T-helper 1 cell treated with Interleukin-12 subunit alpha and Interleukin-12 subunit beta and Interleukin-4 antibody, amounts not matched to agents 30 μg/mL and 1 μg/mL, for 36 hours (primary cell): ENCODE data around the gene PASD1.
"Not testable (repeated sequence)": the region's sequence is repeated elsewhere in the genome, so short reads cannot be mapped to it uniquely, and the experiment has no call there.

Source experiments
- H3K27ac Mint-ChIP-seq: one replicate; pipeline ENCODE4 v1.8.0; 2021; ENCODE audit warnings: mild to moderate bottlenecking, mixed read lengths
- H3K27me3 Mint-ChIP-seq: one replicate; pipeline ENCODE4 v1.8.0; 2021; ENCODE audit warnings: low read depth, mixed read lengths
- H3K36me3 Mint-ChIP-seq: one replicate; pipeline ENCODE4 v1.8.0; 2021; ENCODE audit warnings: low read depth, mixed read lengths
- H3K4me1 Mint-ChIP-seq: one replicate; pipeline ENCODE4 v1.8.0; 2021; ENCODE audit warnings: low read depth, mixed read lengths
- H3K4me3 Mint-ChIP-seq: one replicate; pipeline ENCODE4 v1.8.0; 2021; ENCODE audit warnings: mild to moderate bottlenecking, moderate library complexity, mixed read lengths
- H3K9me3 Mint-ChIP-seq: one replicate; pipeline ENCODE4 v1.8.0; 2021; ENCODE audit warnings: mixed read lengths

PASD1 gene

DNA sequence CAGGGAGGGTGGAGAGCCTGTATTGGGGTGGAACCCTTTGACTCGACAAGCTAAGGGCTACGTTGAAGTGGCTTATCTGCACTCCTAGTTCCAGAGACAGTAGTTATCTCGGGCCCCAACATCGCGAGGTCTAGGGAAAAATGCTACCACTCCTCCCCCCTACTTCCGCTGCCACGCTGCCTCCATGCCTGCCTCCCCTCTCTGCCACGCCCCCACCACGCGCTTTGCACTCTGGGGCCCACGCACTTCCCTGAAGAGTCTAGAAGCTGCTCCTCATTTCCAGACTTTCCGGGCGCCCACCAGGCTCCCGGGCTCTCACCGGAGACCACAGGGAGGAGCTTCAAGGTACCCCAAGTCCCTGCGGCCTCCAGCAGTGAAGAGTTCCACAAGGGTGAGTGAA is at the start of gene PASD1:
Gene PASD1, plus strand, starts transcription at position 227 of the 400 bp plus-strand sequence. CDS start 37,879 bp downstream, outside the sequence.
- Mint-ChIP-seq H3K36me3 (no peaks in the 10 kb centered on the region), H3K4me3 (no peak within 1 kb of the TSS), H3K27me3 (no peaks in the 10 kb centered on the region), H3K4me1 (no peaks in the 10 kb centered on the region), H3K27ac (no peak within 1 kb of the TSS), H3K9me3 (no peaks in the 10 kb centered on the region)

DNA sequence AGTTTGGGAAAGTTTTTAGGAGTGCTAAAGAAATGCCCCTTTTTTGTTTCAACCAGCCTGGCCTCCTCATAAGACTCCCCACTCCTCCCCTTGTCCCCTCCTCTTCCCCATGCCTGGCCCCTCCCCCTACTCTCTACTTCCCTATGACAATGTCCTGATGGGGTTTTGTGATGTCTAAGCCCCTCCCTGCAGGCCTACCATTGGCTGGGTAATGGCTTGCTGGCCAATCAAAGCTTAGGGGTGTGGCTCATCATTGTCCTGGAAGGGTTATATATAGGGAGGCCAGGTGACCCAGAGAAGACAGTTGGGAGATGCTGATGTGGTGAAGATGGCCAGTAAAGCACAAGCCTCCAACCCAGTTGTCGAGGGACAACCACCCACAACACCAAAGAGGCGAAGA is 48.2 kb upstream of the PASD1 start:
- H3K27me3 Mint-ChIP-seq = no peaks in the 10 kb centered on the region
- no peaks in the 10 kb centered on the region for H3K36me3 Mint-ChIP-seq
- peaks cover 2% of the 10 kb centered on the region for H3K4me1 Mint-ChIP-seq
- H3K4me3 Mint-ChIP-seq = no peak overlapping the region
- no peak overlapping the region for H3K27ac Mint-ChIP-seq
- no peaks in the 10 kb centered on the region for H3K9me3 Mint-ChIP-seq

DNA sequence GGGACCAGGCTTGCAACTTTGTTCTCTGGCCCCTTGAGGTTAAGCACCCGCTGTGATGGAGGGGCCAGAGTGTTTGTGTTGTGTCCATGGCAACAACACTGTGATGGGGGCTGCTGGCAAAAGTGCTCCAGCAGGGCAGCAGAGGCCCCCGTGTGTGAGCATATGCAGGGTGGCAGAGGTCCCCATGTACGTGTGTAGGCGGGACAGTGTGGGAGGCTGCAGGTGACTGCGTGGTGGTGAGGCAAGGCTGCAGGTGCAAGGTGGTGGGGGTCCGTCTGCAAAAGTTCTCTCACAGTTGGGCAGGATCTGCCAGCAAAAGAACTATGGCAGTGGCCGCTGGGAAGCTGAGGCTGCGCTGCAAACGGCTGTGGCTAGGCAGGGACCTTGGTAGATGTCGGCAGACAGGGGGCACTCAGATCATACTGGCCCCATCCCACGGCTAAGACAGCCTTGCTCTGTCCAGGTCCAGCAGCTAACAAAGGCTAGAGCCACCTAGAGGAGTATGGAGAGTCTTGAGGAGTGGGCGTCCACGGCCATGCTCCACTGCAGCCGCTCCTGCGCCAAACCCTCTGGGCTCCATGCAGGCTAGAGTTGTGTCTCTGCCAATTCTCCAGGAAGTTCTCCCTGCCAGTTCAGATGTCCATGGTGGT is 46.8 kb upstream of the PASD1 start:
- Mint-ChIP-seq H3K9me3 (no peaks in the 10 kb centered on the region), H3K27ac (no peak overlapping the region), H3K4me1 (peaks cover 2% of the 10 kb centered on the region), H3K4me3 (no peak overlapping the region), H3K27me3 (no peaks in the 10 kb centered on the region), H3K36me3 (no peaks in the 10 kb centered on the region)

DNA sequence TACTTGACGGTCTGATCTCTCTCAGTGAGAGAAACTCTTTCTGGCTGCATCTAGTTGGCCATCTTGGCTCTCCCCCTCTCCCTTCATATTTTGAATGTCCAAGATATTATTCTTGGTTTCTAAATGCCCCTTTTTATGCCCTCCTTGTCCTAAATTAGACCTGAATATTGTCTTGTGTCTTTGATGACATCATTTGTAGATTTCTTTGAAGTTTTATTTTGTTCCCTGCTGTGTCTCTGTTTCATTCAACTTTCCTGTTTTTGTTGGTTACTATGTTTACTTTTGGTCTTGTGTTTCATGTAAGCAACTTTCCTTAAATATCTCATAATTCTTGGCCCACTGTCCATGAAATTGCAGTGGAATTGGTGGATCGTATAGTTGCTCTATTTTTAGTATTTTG is 46.1 kb upstream of the PASD1 start:
- no peak overlapping the region for H3K27ac Mint-ChIP-seq
- no peaks in the 10 kb centered on the region for H3K9me3 Mint-ChIP-seq
- no peaks in the 10 kb centered on the region for H3K36me3 Mint-ChIP-seq
- no peaks in the 10 kb centered on the region for H3K27me3 Mint-ChIP-seq
- H3K4me1 Mint-ChIP-seq = peaks cover 2% of the 10 kb centered on the region
- H3K4me3 Mint-ChIP-seq = no peak overlapping the region

GRCh38 chrX:151523351-151523750 is 40.1 kb upstream of the PASD1 start:
- H3K27ac Mint-ChIP-seq = no peak overlapping the region
- peaks cover 10% of the 10 kb centered on the region for H3K27me3 Mint-ChIP-seq
- no peak overlapping the region for H3K4me3 Mint-ChIP-seq
- no peaks in the 10 kb centered on the region for H3K4me1 Mint-ChIP-seq
- no peaks in the 10 kb centered on the region for H3K36me3 Mint-ChIP-seq
- no peaks in the 10 kb centered on the region for H3K9me3 Mint-ChIP-seq

- peaks cover 2% of the 10 kb centered on the region for H3K4me1 Mint-ChIP-seq
- peak overlapping the region; percentile 48 for H3K4me3 Mint-ChIP-seq
- no peak overlapping the region for H3K27ac Mint-ChIP-seq
- H3K9me3 Mint-ChIP-seq = no peaks in the 10 kb centered on the region
- H3K36me3 Mint-ChIP-seq = no peaks in the 10 kb centered on the region
- H3K27me3 Mint-ChIP-seq = peaks cover 8% of the 10 kb centered on the region
These were observed 26.9 kb upstream of the PASD1 start for GRCh38 chrX:151536571-151536970.

- Mint-ChIP-seq H3K4me1 (peaks cover 2% of the 10 kb centered on the region), H3K27me3 (peaks cover 8% of the 10 kb centered on the region), H3K9me3 (no peaks in the 10 kb centered on the region), H3K4me3 (peak overlapping the region; percentile 49), H3K27ac (peak overlapping the region; percentile 50), H3K36me3 (no peaks in the 10 kb centered on the region)
These were observed 25.9 kb upstream of the PASD1 start for GRCh38 chrX:151537572-151537971.

DNA sequence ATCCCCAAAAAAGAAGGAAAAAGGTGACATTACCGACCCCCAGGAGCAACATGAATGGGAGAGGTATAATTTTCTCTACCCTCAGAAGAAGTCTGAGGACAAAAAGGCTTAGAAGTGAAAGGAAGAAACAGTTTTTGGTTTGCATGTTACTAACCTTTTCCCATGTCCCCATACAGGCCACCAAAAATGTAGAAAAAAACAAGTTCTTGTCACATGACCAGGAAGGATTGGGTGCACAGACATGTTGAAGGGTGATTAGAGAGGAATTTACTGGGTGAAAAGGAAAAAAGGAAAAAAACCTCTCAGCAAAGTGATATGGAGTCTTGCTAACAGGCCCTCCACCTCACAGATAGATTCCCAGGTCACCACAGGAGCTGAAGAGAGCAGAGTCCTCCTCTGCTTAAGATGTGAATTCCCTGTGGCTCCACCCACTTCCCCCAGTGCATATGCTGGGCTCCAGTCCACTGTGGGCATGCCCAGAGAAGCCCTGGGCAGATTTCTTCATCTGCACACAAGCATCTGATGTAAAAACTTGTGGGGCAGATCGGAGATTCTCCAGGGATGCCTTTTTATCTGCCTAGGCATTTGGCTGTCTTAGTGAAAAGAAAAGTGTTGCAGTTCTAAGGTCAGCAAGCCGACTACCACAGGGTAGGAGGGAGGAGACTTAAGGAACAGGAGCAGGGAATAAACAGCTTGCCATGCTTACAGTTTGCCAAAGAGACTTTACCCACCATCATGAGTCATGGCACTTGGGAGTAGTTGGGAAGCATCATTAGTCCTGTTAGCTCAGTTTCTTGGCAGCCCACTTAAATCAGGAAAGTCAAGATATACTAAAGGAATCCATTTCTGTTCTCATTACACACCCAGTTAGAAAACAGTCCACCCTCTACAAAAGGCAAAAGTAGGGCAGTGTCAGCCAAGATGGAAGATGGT is 25.0 kb upstream of the PASD1 start:
- peaks cover under 1% of the 10 kb centered on the region for H3K27me3 Mint-ChIP-seq
- peaks cover 2% of the 10 kb centered on the region for H3K4me1 Mint-ChIP-seq
- H3K9me3 Mint-ChIP-seq = no peaks in the 10 kb centered on the region
- H3K4me3 Mint-ChIP-seq = peak overlapping the region; percentile 49
- no peaks in the 10 kb centered on the region for H3K36me3 Mint-ChIP-seq
- H3K27ac Mint-ChIP-seq = peak overlapping the region; percentile 50

- peaks cover 6% of the 10 kb centered on the region for H3K27me3 Mint-ChIP-seq
- no peaks in the 10 kb centered on the region for H3K36me3 Mint-ChIP-seq
- no peak overlapping the region for H3K27ac Mint-ChIP-seq
- H3K4me1 Mint-ChIP-seq = no peaks in the 10 kb centered on the region
- H3K4me3 Mint-ChIP-seq = no peak overlapping the region
- no peaks in the 10 kb centered on the region for H3K9me3 Mint-ChIP-seq
These were observed 19.8 kb upstream of the PASD1 start for GRCh38 chrX:151543706-151544105.

DNA sequence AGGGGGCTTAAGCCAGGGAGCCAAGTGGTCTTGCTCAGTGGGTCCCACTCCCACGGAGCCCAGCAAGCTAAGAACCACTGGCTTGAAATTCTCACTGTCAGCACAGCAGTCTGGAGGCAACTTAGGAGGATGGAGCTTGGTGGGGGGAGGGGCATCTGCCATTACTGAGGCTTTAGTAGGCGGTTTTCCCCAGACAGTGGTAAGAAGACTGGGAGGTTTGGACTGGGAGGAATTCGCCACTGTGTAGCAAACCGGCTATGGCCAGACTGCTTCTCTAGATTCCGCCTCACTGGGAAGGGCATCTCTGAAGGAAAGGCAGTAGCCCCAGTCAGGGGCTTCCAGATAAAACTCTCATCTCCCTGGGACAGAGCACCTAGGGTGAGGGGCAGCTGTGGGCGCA is 17.2 kb upstream of the PASD1 start:
- not testable (repeated sequence) for H3K4me1 Mint-ChIP-seq, H3K9me3 Mint-ChIP-seq

GRCh38 chrX:151551176-151551575 is 12.3 kb upstream of the PASD1 start:
- H3K4me1 Mint-ChIP-seq, H3K4me3 Mint-ChIP-seq, H3K36me3 Mint-ChIP-seq, H3K27ac Mint-ChIP-seq, H3K9me3 Mint-ChIP-seq: not testable (repeated sequence)
- peaks cover 25% of the 10 kb centered on the region for H3K27me3 Mint-ChIP-seq

More for the DNA sequence above, 17.2 kb upstream of the PASD1 start:
- H3K36me3 Mint-ChIP-seq, H3K27ac Mint-ChIP-seq, H3K4me3 Mint-ChIP-seq: not testable (repeated sequence)
- H3K27me3 Mint-ChIP-seq = peaks cover 10% of the 10 kb centered on the region

- Mint-ChIP-seq H3K4me1 (no peaks in the 10 kb centered on the region), H3K27ac (no peak overlapping the region), H3K4me3 (no peak overlapping the region), H3K9me3 (no peaks in the 10 kb centered on the region), H3K27me3 (peaks cover 25% of the 10 kb centered on the region), H3K36me3 (no peaks in the 10 kb centered on the region)
These were observed 10.7 kb upstream of the PASD1 start for GRCh38 chrX:151552743-151553142.

GRCh38 chrX:151555301-151555700 is 8.2 kb upstream of the PASD1 start:
- not testable (repeated sequence) for H3K4me1 Mint-ChIP-seq, H3K27ac Mint-ChIP-seq, H3K36me3 Mint-ChIP-seq, H3K4me3 Mint-ChIP-seq, H3K9me3 Mint-ChIP-seq
- peaks cover 15% of the 10 kb centered on the region for H3K27me3 Mint-ChIP-seq

DNA sequence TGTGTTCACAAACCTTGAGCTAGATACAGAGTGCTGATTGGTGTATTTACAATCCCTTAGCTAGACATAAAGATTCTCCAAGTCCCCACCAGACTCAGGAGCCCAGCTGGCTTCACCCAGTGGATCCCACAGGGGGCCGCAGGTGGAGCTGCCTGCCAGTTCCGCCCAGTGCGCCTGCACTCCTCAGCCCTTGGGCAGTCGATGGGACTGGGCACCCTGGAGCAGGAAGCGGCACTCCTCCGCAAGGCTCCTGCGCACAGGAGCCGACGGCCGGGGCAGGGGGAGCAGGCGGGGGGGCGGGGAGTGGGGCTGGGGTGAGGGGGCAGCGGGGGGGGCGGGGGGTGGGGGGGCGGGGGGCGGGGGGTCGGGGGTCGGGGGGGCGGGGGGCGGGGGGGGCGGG is 990 bp upstream of the PASD1 start:
- H3K9me3 Mint-ChIP-seq, H3K4me1 Mint-ChIP-seq, H3K4me3 Mint-ChIP-seq, H3K36me3 Mint-ChIP-seq, H3K27me3 Mint-ChIP-seq, H3K27ac Mint-ChIP-seq: not testable (repeated sequence)

GRCh38 chrX:151563003-151563402 is 472 bp upstream of the PASD1 start:
- not testable (repeated sequence) for H3K27me3 Mint-ChIP-seq, H3K9me3 Mint-ChIP-seq, H3K27ac Mint-ChIP-seq, H3K4me1 Mint-ChIP-seq, H3K36me3 Mint-ChIP-seq, H3K4me3 Mint-ChIP-seq
